K562 (cell line): Measurements from ENCODE around the gene ZNF768. TPM values are rescaled to one million over a fixed set of nuclear protein-coding genes. Genes with fewer than 3 reads are reported as not detected.
A peak's percentile ranks its signal among the peaks of the same experiment; 100 is the strongest.

Experiments used
- BACH1 ChIP-seq: fragments of 200-800 bp; sonication (Bioruptor generic); IDR thresholded peaks from 2 replicates; pipeline ENCODE4 v1.6.1; 2016; ENCODE audit warnings: missing genetic modification characterization, missing compliant biosample characterization
- BDP1 ChIP-seq: IDR thresholded peaks from 3 replicates; pipeline ENCODE4 v1.6.1; 2011; ENCODE audit not compliant: insufficient read length, insufficient read depth
- CGGBP1 ChIP-seq: fragments of 250-450 bp; sonication (Bioruptor Pico); IDR thresholded peaks from 2 replicates; pipeline ENCODE4 v1.9.0; 2021; ENCODE audit warnings: mild to moderate bottlenecking
- MITF ChIP-seq: IDR thresholded peaks from 2 replicates; pipeline ENCODE4 v1.6.1; 2014; ENCODE audit warnings: antibody characterized with exemption
- MNT ChIP-seq, 2 experiments: fragments of 450-650 bp; conservative IDR thresholded peaks; 2 replicates each; pipeline ENCODE4 v1.6.1; 2017; ENCODE audit warnings: mild to moderate bottlenecking in 2 of 2, moderate library complexity in 2 of 2
- MYBL2 ChIP-seq, 2 experiments: fragments of 450-650 bp in 1 of 2; sonication (generic) in 1 of 2; formaldehyde crosslinking in 1 of 2; IDR thresholded peaks; 2 replicates each; pipeline versions ENCODE4 v1.6.1 to v1.8.1; 2017 to 2022; ENCODE audit warnings: borderline replicate concordance in 1 of 2, inconsistent platforms in 1 of 2, low read depth in 1 of 2, mild to moderate bottlenecking in 1 of 2, missing genetic modification reagents in 1 of 2, moderate library complexity in 1 of 2
- NCOA2 ChIP-seq, 2 experiments: fragments of 450-650 bp; IDR thresholded peaks; 2 replicates each; pipeline ENCODE4 v1.6.1; 2018; ENCODE audit warnings: mild to moderate bottlenecking in 2 of 2, moderate library complexity in 1 of 2; ENCODE audit not compliant: partially characterized antibody in 2 of 2
- NFXL1 ChIP-seq: fragments of 450-650 bp; formaldehyde crosslinking; IDR thresholded peaks from 2 replicates; pipeline ENCODE4 v1.4.0; 2021; ENCODE audit warnings: mild to moderate bottlenecking
- POLR2B ChIP-seq: fragments of 450-650 bp; IDR thresholded peaks from 2 replicates; pipeline ENCODE4 v1.6.1; 2018; ENCODE audit warnings: low read depth; ENCODE audit not compliant: partially characterized antibody
- POLR2H ChIP-seq: IDR thresholded peaks from 2 replicates; pipeline ENCODE4 v1.6.1; 2016; ENCODE audit warnings: missing genetic modification characterization, low read depth, mild to moderate bottlenecking, control low read depth, missing compliant biosample characterization, moderate library complexity
- SIN3B ChIP-seq: fragments of 450-650 bp; IDR thresholded peaks from 2 replicates; pipeline ENCODE4 v1.6.1; 2017; ENCODE audit warnings: low read depth, mild to moderate bottlenecking, moderate library complexity
- ZKSCAN3 ChIP-seq: fragments of 250-450 bp; sonication (Bioruptor Pico); IDR thresholded peaks from 2 replicates; pipeline ENCODE4 v1.4.0; 2020
- ZNF324 ChIP-seq: fragments of 250-450 bp; sonication (Bioruptor Pico); IDR thresholded peaks from 2 replicates; pipeline ENCODE4 v1.4.0; 2020; ENCODE audit warnings: mild to moderate bottlenecking
- ZNF551 ChIP-seq: fragments of 250-450 bp; sonication (Bioruptor Pico); IDR thresholded peaks from 2 replicates; pipeline ENCODE4 v1.5.0; 2021; ENCODE audit warnings: mild to moderate bottlenecking, moderate library complexity
- polyA plus RNA-seq, 8 experiments: library from polyadenylated mRNA; depleted of rRNA in 4 of 8; stranded (reverse) in 5 of 8; unstranded in 3 of 8; fragments of >200 nt; fragmentation: Nextera tagmentation in 2 of 8; fragmentation: Illumina TruSeq in 1 of 8; extraction: Ambion mirVana in 2 of 8; extraction: Trizol in 1 of 8; gene quantifications; 2 replicates each; pipeline versions ENCODE4 v1.2.1 to v1.2.3, GENCODE V29; 2011 to 2014; ENCODE audit warnings: inconsistent platforms in 1 of 8, missing spikeins in 1 of 8
- total RNA-seq, 7 experiments: library from RNA; depleted of rRNA in 6 of 7; stranded (reverse); fragments of >200 nt in 6 of 7; fragmentation: Illumina TruSeq in 2 of 7; extraction: Trizol in 2 of 7; gene quantifications; 2 replicates each; pipeline versions ENCODE4 v1.2.1 to v1.2.3, GENCODE V29; 2011 to 2021; ENCODE audit warnings: low replicate concordance in 1 of 7
- TF ChIP-seq, protein P1 (sequence below): fragments of 250-450 bp; sonication (Bioruptor Pico); IDR thresholded peaks from 2 replicates; pipeline ENCODE4 v1.4.0; 2020; ENCODE audit warnings: mild to moderate bottlenecking
- TF ChIP-seq, protein P2 (sequence below): IDR thresholded peaks from 2 replicates; pipeline ENCODE4 v1.6.1; 2011; ENCODE audit not compliant: insufficient read length; ENCODE audit errors: extremely low read depth
- TF ChIP-seq, protein P3 (sequence below): fragments of 450-650 bp; IDR thresholded peaks from 2 replicates; pipeline ENCODE4 v1.6.1; 2018; ENCODE audit warnings: mild to moderate bottlenecking, low read depth; ENCODE audit not compliant: partially characterized antibody

Gene ZNF768
- total and polyA plus RNA-seq, 9 of the 15 experiments (the other 6 are each of a cell fraction or from before 2014, with no cell fraction given): 0.13 to 50.7 (median 26.9) TPM

- no peak for TF ChIP-seq NCOA2 (IDR thresholded peaks at IDR 0.05; ENCODE audit: partially characterized antibody in 2 of 2)
- TF ChIP-seq BACH1 (tag): peak; percentile 86
- TF ChIP-seq CGGBP1: no peak
- TF ChIP-seq, protein P1, sequence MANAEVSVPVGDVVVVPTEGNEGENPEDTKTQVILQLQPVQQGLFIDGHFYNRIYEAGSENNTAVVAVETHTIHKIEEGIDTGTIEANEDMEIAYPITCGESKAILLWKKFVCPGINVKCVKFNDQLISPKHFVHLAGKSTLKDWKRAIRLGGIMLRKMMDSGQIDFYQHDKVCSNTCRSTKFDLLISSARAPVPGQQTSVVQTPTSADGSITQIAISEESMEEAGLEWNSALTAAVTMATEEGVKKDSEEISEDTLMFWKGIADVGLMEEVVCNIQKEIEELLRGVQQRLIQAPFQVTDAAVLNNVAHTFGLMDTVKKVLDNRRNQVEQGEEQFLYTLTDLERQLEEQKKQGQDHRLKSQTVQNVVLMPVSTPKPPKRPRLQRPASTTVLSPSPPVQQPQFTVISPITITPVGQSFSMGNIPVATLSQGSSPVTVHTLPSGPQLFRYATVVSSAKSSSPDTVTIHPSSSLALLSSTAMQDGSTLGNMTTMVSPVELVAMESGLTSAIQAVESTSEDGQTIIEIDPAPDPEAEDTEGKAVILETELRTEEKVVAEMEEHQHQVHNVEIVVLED (CRISPR knock-in tag): peak; percentile 64
- no peak; the same call in 1 of the 2 replicates for TF ChIP-seq MITF
- peak; percentile 85 for TF ChIP-seq POLR2H (tag)
- no peak for TF ChIP-seq BDP1
- TF ChIP-seq, protein P2, sequence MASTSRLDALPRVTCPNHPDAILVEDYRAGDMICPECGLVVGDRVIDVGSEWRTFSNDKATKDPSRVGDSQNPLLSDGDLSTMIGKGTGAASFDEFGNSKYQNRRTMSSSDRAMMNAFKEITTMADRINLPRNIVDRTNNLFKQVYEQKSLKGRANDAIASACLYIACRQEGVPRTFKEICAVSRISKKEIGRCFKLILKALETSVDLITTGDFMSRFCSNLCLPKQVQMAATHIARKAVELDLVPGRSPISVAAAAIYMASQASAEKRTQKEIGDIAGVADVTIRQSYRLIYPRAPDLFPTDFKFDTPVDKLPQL: no peak
- peak; percentile 77 for TF ChIP-seq MYBL2 (IDR thresholded peaks at IDR 0.05; ENCODE audit: low read depth)
- no peak for TF ChIP-seq MYBL2 (CRISPR knock-in tag; IDR thresholded peaks at IDR 0.05; ENCODE audit: borderline replicate concordance)
- no peak for TF ChIP-seq ZNF324 (CRISPR knock-in tag)
- no peak for TF ChIP-seq ZNF551 (CRISPR knock-in tag)
- peak; percentile 67 for TF ChIP-seq SIN3B
- TF ChIP-seq ZKSCAN3 (CRISPR knock-in tag): no peak
- no peak for TF ChIP-seq NFXL1 (CRISPR knock-in tag)
- peak; percentile 84 to 90 for TF ChIP-seq MNT (conservative IDR thresholded peaks at IDR 0.05)
- TF ChIP-seq, protein P3, sequence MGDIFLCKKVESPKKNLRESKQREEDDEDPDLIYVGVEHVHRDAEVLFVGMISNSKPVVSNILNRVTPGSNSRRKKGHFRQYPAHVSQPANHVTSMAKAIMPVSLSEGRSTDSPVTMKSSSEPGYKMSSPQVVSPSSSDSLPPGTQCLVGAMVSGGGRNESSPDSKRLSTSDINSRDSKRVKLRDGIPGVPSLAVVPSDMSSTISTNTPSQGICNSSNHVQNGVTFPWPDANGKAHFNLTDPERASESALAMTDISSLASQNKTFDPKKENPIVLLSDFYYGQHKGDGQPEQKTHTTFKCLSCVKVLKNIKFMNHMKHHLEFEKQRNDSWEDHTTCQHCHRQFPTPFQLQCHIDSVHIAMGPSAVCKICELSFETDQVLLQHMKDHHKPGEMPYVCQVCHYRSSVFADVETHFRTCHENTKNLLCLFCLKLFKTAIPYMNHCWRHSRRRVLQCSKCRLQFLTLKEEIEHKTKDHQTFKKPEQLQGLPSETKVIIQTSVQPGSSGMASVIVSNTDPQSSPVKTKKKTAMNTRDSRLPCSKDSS: no peak
- peak; percentile 67 for TF ChIP-seq POLR2B
Measured at GRCh38 chr16:30571445-30572322, 45.3 kb upstream of the ZNF768 start, which contains the start of gene ZNF688 (continued).
